ENCODE results near the gene INF2.

DNA sequence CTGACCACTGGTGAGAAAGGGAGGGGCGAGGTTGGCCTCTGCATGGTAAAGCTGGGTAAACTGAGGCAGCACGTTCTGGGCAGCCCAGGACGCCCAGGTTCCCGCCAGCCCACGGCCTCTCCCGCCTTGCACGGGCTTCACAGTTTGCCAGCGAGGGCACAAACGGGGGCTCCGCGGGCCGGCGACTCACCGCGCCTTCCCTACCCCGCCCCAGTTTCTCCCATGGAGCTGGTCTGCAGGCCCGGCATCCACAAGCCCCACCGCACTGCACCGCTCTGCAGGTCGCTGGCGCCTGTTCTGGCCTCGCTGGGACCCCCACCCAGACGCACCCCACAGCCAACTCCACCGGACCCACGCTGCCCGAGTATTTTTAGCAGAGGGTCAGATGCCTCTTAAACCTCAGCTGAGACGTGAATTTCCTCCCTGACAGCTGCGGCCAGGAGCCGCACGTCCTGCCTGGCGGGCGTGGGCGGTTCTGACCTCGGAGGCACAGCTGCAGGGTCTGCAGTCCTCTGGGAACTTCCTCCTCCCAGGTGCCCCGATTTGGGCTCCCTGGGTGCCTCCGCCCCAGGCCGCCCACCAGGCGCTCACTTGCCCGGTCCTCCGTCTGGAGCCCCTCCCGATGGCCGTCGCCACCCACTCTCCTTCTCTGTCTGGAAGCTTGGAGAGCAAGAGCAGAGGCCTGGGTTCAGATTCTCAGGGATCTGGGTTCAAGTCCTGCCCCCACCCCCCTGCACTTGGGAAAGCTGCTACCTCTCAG lies 29.5 kb upstream of the INF2 start:
- TF ChIP-seq SP1 (IDR thresholded peaks at IDR 0.05), result no peak
- TF ChIP-seq ZNF384 (IDR thresholded peaks at IDR 0.05), result no peak
- no peak for TF ChIP-seq CTBP1 (IDR thresholded peaks at IDR 0.05; ENCODE audit: borderline replicate concordance)
- TF ChIP-seq FOXK2 (IDR thresholded peaks at IDR 0.05), result no peak
- no peak for TF ChIP-seq LEF1 (IDR thresholded peaks at IDR 0.05; ENCODE audit: borderline replicate concordance)
- no peak for TF ChIP-seq ARNT (IDR thresholded peaks at IDR 0.05)
- no peak for TF ChIP-seq BHLHE40 (IDR thresholded peaks at IDR 0.05; ENCODE audit: borderline replicate concordance)
- no peak for TF ChIP-seq HDGF (IDR thresholded peaks at IDR 0.05; ENCODE audit: borderline replicate concordance)
- TF ChIP-seq FOXA1 (IDR thresholded peaks at IDR 0.05), result no peak

Measured in HEK293T (cell line).